H1 (cell line): ENCODE results near the gene KIR2DL1.
"Not testable (repeated sequence)": the region's sequence is repeated elsewhere in the genome, so short reads cannot be mapped to it uniquely, and the experiment has no call there.

Experiments used
- GTF2F1 ChIP-seq: IDR thresholded peaks from 2 replicates; pipeline ENCODE4 v1.6.1; 2012; ENCODE audit warnings: low read depth, low read length, improper control_type of control experiment, borderline replicate concordance
- TAF1 ChIP-seq: IDR thresholded peaks from 2 replicates; pipeline ENCODE4 v1.6.1; 2011; ENCODE audit warnings: mild to moderate bottlenecking, low read depth, low read length
- TF ChIP-seq, protein P1 (sequence below), 3 experiments: IDR thresholded peaks; 1 replicate in 2 of 3; 2 replicates in 1 of 3; pipeline versions ENCODE4 v1.5.1 to v1.6.1; 2011; ENCODE audit warnings: low read length in 3 of 3, mild to moderate bottlenecking in 3 of 3, inconsistent platforms in 2 of 3, low read depth in 1 of 3, moderate library complexity in 1 of 3; ENCODE audit not compliant: insufficient read depth in 1 of 3; ENCODE audit errors: control extremely low read depth in 1 of 3

DNA sequence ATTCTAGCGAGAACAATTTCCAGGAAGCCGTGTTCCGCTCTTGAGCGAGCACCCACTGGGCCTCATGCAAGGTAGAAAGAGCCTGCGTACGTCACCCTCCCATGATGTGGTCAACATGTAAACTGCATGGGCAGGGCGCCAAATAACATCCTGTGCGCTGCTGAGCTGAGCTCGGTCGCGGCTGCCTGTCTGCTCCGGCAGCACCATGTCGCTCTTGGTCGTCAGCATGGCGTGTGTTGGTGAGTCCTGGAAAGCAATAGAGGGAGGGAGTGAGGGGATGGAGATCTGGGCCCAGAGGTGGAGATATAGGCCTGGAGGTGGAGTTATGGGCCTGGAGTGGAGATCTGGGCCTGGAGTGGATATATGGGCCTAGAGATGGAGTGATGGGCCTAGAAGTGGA is at the start of gene KIR2DL1:
- not testable (repeated sequence) for TF ChIP-seq GTF2F1, TAF1
- TF ChIP-seq, protein P1, sequence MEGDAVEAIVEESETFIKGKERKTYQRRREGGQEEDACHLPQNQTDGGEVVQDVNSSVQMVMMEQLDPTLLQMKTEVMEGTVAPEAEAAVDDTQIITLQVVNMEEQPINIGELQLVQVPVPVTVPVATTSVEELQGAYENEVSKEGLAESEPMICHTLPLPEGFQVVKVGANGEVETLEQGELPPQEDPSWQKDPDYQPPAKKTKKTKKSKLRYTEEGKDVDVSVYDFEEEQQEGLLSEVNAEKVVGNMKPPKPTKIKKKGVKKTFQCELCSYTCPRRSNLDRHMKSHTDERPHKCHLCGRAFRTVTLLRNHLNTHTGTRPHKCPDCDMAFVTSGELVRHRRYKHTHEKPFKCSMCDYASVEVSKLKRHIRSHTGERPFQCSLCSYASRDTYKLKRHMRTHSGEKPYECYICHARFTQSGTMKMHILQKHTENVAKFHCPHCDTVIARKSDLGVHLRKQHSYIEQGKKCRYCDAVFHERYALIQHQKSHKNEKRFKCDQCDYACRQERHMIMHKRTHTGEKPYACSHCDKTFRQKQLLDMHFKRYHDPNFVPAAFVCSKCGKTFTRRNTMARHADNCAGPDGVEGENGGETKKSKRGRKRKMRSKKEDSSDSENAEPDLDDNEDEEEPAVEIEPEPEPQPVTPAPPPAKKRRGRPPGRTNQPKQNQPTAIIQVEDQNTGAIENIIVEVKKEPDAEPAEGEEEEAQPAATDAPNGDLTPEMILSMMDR (IDR thresholded peaks at IDR 0.05; ENCODE audit: control extremely low read depth in 1 of 3, insufficient read depth in 1 of 3, low read depth in 1 of 3, low read length in 3 of 3): not testable (repeated sequence)
